ENCODE data around the gene CLCN7. TPM values are rescaled to one million over a fixed set of nuclear protein-coding genes. Genes with fewer than 3 reads are reported as not detected.

Gene CLCN7
- polyA plus RNA-seq, 3 donors, result 37.4 to 249 (median 56.5) TPM

DNA sequence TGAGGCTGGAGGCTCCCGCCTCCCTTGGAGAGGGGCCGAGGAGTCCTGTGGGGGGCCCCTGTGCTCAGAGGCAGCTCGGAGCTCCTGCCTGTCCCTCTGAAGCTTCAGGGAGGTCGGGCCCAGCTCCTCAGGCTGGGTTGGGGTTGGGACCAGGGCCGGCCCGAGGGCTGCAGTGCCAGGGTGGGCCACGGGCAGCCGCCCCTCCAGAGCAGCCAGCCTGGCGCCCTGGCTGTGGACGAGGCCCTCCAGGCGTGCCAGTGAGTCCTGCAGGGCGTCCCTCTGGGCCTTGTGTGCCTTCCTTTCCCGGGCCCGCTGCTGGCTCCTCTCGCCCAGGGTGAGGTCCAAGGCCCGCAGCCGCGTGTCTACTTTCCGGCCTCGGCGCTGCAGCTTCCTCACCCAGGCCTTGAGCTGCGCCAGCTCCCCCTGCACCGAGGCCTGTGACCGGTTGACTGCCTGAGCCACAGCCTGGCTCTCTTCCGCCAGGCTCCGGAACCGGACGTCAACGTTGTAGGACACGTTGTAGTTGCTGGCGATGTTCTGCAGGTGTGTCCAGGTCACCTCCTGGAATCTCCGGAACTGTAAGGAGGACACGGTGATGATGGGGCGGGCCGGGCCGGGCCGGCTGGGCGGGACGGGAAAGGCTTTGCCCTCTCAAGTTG lies 12.7 kb upstream of the CLCN7 start:
- H3K36me3 ChIP-seq (replicated peaks in 1 of 2; ENCODE audit: control insufficient read depth in 1 of 2, insufficient read depth in 2 of 2, low read length in 2 of 2), result no peaks in the 10 kb centered on the region
- Mint-ChIP-seq H3K27ac (no peak overlapping the region), H3K36me3 (no peaks in the 10 kb centered on the region), H3K4me3 (no peak overlapping the region), H3K9me3 (peaks cover 0 to 2% (median 0%) of the 10 kb centered on the region in 7 donors), H3K4me1 (peaks cover 36% of the 10 kb centered on the region), H3K27me3 (ENCODE audit: low read depth in 3 of 3) (peaks cover 0 to 2% (median 2%) of the 10 kb centered on the region in 3 donors)
- H3K27ac ChIP-seq (ENCODE audit: low read depth in 1 of 2, low read length in 2 of 2), result no peak overlapping the region
- no peak overlapping the region for H3K9ac ChIP-seq (ENCODE audit: insufficient read depth, low read length, poor library complexity, severe bottlenecking)
- H2AFZ ChIP-seq (ENCODE audit: insufficient read depth, low read depth, low read length, poor library complexity, severe bottlenecking), result peak overlapping the region; percentile 87
- H3K4me1 ChIP-seq (ENCODE audit: control insufficient read depth in 1 of 2, insufficient read depth in 2 of 2, low read length in 2 of 2), result peaks cover 37 to 45% of the 10 kb centered on the region in 2 donors
- intact Hi-C loops (cut with micrococcal nuclease), result no loop called here
- no peak for TF ChIP-seq CTCF (IDR thresholded peaks at IDR 0.05)
- H4K20me1 ChIP-seq (ENCODE audit: insufficient read depth, low read length), result no peaks in the 10 kb centered on the region
- no peak overlapping the region for H3K4me3 ChIP-seq (replicated peaks in 1 of 3; ENCODE audit: low read depth in 2 of 3, low read length in 3 of 3)
- no peaks in the 10 kb centered on the region for H3K9me3 ChIP-seq (replicated peaks in 1 of 2; ENCODE audit: control insufficient read depth in 1 of 2, insufficient read depth in 1 of 2, low read length in 2 of 2)
- H3K27me3 ChIP-seq (ENCODE audit: control insufficient read depth in 2 of 2, insufficient read depth in 2 of 2, low read length in 2 of 2), result no peaks in the 10 kb centered on the region
- H3K79me2 ChIP-seq (ENCODE audit: insufficient read depth, low read length), result no peaks in the 10 kb centered on the region
- 93% methylated on average over 38 of the region's 39 CpGs for WGBS (ENCODE audit: insufficient coverage)
- no peak for DNase-seq
- no peak overlapping the region for H3K4me2 ChIP-seq (replicated peaks; ENCODE audit: extremely low read depth, low read length, poor library complexity, severe bottlenecking)

- Histone ChIP-seq H3K36me3 (replicated peaks in 1 of 2; ENCODE audit: control insufficient read depth in 1 of 2, insufficient read depth in 2 of 2, low read length in 2 of 2) (no peaks in the 10 kb centered on the region), H3K4me3 (replicated peaks in 1 of 3; ENCODE audit: low read depth in 2 of 3, low read length in 3 of 3) (no peak overlapping the region), H2AFZ (ENCODE audit: insufficient read depth, low read depth, low read length, poor library complexity, severe bottlenecking) (no peak overlapping the region), H3K79me2 (ENCODE audit: insufficient read depth, low read length) (no peaks in the 10 kb centered on the region), H4K20me1 (ENCODE audit: insufficient read depth, low read length) (no peaks in the 10 kb centered on the region), H3K9me3 (replicated peaks in 1 of 2; ENCODE audit: control insufficient read depth in 1 of 2, insufficient read depth in 1 of 2, low read length in 2 of 2) (no peaks in the 10 kb centered on the region), H3K27me3 (ENCODE audit: control insufficient read depth in 2 of 2, insufficient read depth in 2 of 2, low read length in 2 of 2) (no peaks in the 10 kb centered on the region), H3K4me2 (replicated peaks; ENCODE audit: extremely low read depth, low read length, poor library complexity, severe bottlenecking) (no peak overlapping the region), H3K4me1 (ENCODE audit: control insufficient read depth in 1 of 2, insufficient read depth in 2 of 2, low read length in 2 of 2) (peaks cover 34 to 44% of the 10 kb centered on the region in 2 donors), H3K27ac (ENCODE audit: low read depth in 1 of 2, low read length in 2 of 2) (no peak overlapping the region), H3K9ac (ENCODE audit: insufficient read depth, low read length, poor library complexity, severe bottlenecking) (no peak overlapping the region)
- no peak for DNase-seq
- Mint-ChIP-seq H3K9me3 (peaks cover 0 to 3% (median 0%) of the 10 kb centered on the region in 7 donors), H3K4me3 (peak overlapping the region in 1 of 2 donors; percentile 24), H3K27me3 (ENCODE audit: low read depth in 3 of 3) (peaks cover 0 to 2% (median 2%) of the 10 kb centered on the region in 3 donors), H3K36me3 (no peaks in the 10 kb centered on the region), H3K4me1 (peaks cover 34% of the 10 kb centered on the region), H3K27ac (no peak overlapping the region)
- intact Hi-C loops (cut with micrococcal nuclease), result no loop called here
- 95% methylated on average over 29 of the region's 33 CpGs for WGBS (ENCODE audit: insufficient coverage)
- no peak for TF ChIP-seq CTCF (IDR thresholded peaks at IDR 0.05)
Observed at GRCh38 chr16:1486551-1487390, 11.9 kb upstream of the CLCN7 start.

All from CD14-positive monocyte (primary cell).